Mucosa of rectum (tissue), 2 donors: ENCODE results near the gene MAPKAPK2.

ENCODE experiments used
- H3K27ac ChIP-seq, 2 donors: one replicate each; pipeline ENCODE4 v1.7.0; 2013; ENCODE audit warnings: inconsistent platforms in 2 of 2, low read depth in 2 of 2, low read length in 2 of 2
- H3K27me3 ChIP-seq, 2 donors: one replicate each; pipeline ENCODE4 v1.7.0; 2013; ENCODE audit warnings: low read length in 2 of 2; ENCODE audit not compliant: control insufficient read depth in 2 of 2, insufficient read depth in 2 of 2
- H3K36me3 ChIP-seq, 2 donors: one replicate each; pipeline ENCODE4 v1.7.0; 2013; ENCODE audit warnings: low read length in 2 of 2; ENCODE audit not compliant: control insufficient read depth in 2 of 2, insufficient read depth in 2 of 2
- H3K4me1 ChIP-seq, 2 donors: one replicate each; pipeline ENCODE4 v1.7.0; 2013; ENCODE audit warnings: low read length in 2 of 2, mild to moderate bottlenecking in 1 of 2; ENCODE audit not compliant: control insufficient read depth in 2 of 2, insufficient read depth in 2 of 2
- H3K4me3 ChIP-seq, 2 donors: one replicate each; pipeline ENCODE4 v1.7.0; 2013; ENCODE audit warnings: low read length in 2 of 2
- H3K9ac ChIP-seq, 2 donors: one replicate each; pipeline ENCODE4 v1.7.0; 2013; ENCODE audit warnings: low read length in 2 of 2, low read depth in 1 of 2, mild to moderate bottlenecking in 1 of 2
- H3K9me3 ChIP-seq, 2 donors: one replicate each; pipeline ENCODE4 v1.7.0; 2013; ENCODE audit warnings: low read length in 2 of 2; ENCODE audit not compliant: control insufficient read depth in 2 of 2
- donor health status: healthy.
- donor health status: Normal muscosa, but diverticular disease.

The MAPKAPK2 gene

DNA sequence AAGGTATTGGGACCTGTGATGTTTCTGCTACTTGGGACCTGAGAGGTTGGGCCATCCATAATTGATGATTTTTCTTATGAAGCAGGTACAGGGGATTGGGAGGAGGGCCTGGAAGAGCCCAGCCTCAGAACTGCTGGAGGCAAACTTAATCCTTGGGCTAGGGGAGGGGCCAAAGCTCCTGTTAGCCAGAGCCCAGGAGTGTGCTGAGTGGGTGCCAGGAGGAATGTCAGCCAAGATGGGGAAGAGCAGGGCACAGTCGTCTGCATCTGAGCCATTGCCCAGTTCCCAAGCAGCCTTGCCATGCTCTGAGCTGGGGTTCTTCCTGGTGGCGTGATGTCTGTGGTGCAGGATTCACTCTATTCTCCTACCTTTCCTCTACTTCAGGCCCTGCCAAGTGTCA lies 5.8 kb downstream of the MAPKAPK2 start:
- Histone ChIP-seq H3K27me3 (no peaks in the 10 kb centered on the region), H3K9ac (no peak overlapping the region), H3K4me1 (peaks cover 38 to 43% of the 10 kb centered on the region in 2 donors), H3K36me3 (peaks cover 0 to 7% of the 10 kb centered on the region in 2 donors), H3K4me3 (no peak overlapping the region), H3K27ac (no peak overlapping the region), H3K9me3 (no peaks in the 10 kb centered on the region)

DNA sequence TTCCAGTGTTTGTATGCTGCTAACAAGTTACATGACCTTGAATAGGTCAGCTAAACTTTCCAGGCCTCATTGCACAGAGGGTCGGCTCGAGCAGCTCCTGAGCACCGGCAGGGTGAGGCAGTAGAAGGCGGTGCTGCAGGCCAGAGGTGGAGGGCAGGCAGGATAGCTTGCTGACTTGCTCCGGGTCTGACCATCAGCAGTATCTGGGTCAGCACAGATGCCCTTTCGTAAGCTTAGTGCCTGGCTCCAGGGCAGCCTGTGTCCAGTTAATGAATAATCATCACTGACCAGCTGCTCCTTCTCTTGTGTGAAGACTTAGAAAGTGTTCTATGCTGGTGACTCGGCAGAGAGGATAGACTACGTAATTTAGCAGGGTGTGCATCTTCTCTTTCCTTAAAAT lies 6.9 kb downstream of the MAPKAPK2 start:
- Histone ChIP-seq H3K9ac (no peak overlapping the region), H3K27me3 (no peaks in the 10 kb centered on the region), H3K9me3 (no peaks in the 10 kb centered on the region), H3K36me3 (peaks cover 0 to 7% of the 10 kb centered on the region in 2 donors), H3K4me1 (peaks cover 36 to 39% of the 10 kb centered on the region in 2 donors), H3K27ac (no peak overlapping the region), H3K4me3 (no peak overlapping the region)

DNA sequence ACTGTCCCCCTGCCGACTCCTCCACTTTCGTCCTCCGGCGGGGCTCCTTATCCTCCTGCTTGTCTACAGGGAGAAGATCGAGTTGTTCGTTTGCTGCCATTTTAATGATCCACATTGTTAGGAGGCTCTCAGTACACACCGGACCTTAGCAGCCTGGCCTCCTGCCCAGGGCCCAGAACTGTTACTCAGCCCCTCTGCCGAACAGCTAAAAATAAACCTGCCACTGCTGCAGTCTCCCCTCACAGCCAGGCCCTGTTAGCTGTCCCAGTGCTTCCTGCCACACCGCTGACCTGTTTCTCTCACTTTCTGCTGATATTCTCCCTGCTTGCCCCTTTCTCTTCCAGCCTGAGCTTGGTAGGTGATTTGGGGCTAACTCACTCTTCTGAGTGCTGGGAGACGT lies 8.3 kb downstream of the MAPKAPK2 start:
- Histone ChIP-seq H3K9me3 (no peaks in the 10 kb centered on the region), H3K4me1 (peaks cover 26 to 30% of the 10 kb centered on the region in 2 donors), H3K27me3 (no peaks in the 10 kb centered on the region), H3K4me3 (no peak overlapping the region), H3K9ac (no peak overlapping the region), H3K36me3 (peaks cover 0 to 7% of the 10 kb centered on the region in 2 donors), H3K27ac (no peak overlapping the region)

DNA sequence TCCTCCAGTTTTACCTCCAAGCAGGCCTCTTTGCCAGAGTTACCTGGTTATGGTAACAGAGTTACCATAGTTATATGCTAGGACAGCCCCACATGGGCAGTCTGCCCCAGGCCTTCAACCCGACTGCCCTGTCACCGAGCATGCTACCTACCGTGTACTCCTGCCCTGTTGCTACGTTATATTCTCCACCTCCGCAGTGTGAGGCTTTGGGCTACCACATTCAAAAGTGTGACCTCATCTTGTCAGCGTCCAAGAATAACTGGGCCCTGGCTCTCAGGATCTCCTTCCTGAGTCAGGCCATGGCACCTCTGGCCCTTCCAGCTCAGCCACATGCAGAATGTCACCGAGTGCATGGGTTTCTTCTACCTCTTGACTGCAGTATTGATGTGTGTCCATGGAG lies 8.9 kb downstream of the MAPKAPK2 start:
- no peaks in the 10 kb centered on the region for H3K9me3 ChIP-seq
- no peak overlapping the region for H3K4me3 ChIP-seq
- H3K9ac ChIP-seq = no peak overlapping the region
- peaks cover 23 to 30% of the 10 kb centered on the region in 2 donors for H3K4me1 ChIP-seq
- H3K27me3 ChIP-seq = no peaks in the 10 kb centered on the region
- no peak overlapping the region for H3K27ac ChIP-seq
- peaks cover 0 to 7% of the 10 kb centered on the region in 2 donors for H3K36me3 ChIP-seq

DNA sequence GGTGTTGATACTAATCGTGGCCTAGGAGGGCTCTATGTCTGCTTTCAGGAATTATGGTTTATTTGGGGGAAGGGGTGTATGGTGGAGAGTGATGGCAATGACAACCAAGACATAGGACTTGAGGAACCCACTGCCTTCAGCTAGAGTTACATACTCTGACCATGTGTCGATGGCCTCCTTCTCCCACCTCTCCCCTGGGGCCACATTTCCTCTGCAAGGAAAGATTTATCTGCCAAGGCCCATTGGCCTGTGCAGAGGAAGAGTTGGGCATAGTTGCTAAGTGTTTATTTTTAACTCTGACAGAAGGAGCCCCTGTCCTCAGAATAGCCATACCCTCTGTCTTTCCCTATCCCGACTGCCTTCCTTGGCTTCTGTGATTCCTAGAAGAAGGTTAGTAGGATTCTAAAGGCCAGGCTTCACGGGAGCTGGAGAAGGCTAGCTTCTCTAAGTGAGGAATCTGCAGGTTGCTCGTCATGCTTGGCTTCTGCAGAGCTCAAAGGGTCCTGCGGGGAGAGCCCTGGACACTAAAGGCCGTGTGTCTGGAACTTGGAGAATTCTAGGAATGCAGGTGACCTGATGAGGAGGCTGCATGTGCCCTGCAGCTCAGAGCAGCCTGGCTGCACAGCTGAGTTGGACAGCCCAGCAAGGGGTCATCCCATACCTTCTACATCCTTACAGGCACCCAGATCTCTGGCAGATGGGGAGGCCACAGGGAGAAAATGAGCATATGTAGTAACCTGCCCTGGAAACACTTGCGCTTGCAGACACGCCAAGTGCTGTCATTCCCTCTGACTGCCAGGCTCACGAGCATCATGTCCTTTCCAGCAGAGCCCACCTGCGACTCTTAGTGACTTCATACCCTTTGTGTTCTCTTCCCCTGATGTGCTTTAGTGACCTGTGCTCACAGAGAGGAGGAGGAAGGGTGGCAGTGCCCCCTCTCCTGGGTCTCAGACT lies 9.7 kb downstream of the MAPKAPK2 start:
- H3K27me3 ChIP-seq = no peaks in the 10 kb centered on the region
- no peak overlapping the region for H3K4me3 ChIP-seq
- no peak overlapping the region for H3K9ac ChIP-seq
- H3K4me1 ChIP-seq = peaks cover 23 to 33% of the 10 kb centered on the region in 2 donors
- peaks cover 0 to 7% of the 10 kb centered on the region in 2 donors for H3K36me3 ChIP-seq
- no peaks in the 10 kb centered on the region for H3K9me3 ChIP-seq
- H3K27ac ChIP-seq = no peak overlapping the region

DNA sequence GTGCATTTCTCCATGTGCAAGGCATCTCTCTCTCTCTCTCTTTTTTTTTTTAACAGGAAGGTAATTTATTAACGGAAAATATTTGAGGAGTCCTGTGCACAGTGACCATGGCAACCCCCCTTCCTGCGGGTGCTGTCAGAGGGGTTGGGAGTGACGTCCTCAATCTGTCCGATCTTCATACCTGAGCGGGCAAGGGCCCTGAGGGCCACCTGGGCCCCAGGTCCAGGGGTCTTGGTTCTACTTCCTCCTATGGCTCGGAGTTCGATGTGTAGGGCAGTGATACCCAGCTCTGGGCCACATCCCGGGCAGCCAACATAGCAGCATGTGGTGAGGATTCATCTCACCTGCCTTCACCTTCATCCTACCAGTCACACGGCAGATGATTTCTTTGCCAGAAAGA lies 11.0 kb downstream of the MAPKAPK2 start:
- H3K27ac ChIP-seq = no peak overlapping the region
- no peaks in the 10 kb centered on the region for H3K27me3 ChIP-seq
- H3K36me3 ChIP-seq = peaks cover 0 to 7% of the 10 kb centered on the region in 2 donors
- H3K9me3 ChIP-seq = no peaks in the 10 kb centered on the region
- no peak overlapping the region for H3K9ac ChIP-seq
- H3K4me3 ChIP-seq = no peak overlapping the region
- H3K4me1 ChIP-seq = peaks cover 27 to 35% of the 10 kb centered on the region in 2 donors

DNA sequence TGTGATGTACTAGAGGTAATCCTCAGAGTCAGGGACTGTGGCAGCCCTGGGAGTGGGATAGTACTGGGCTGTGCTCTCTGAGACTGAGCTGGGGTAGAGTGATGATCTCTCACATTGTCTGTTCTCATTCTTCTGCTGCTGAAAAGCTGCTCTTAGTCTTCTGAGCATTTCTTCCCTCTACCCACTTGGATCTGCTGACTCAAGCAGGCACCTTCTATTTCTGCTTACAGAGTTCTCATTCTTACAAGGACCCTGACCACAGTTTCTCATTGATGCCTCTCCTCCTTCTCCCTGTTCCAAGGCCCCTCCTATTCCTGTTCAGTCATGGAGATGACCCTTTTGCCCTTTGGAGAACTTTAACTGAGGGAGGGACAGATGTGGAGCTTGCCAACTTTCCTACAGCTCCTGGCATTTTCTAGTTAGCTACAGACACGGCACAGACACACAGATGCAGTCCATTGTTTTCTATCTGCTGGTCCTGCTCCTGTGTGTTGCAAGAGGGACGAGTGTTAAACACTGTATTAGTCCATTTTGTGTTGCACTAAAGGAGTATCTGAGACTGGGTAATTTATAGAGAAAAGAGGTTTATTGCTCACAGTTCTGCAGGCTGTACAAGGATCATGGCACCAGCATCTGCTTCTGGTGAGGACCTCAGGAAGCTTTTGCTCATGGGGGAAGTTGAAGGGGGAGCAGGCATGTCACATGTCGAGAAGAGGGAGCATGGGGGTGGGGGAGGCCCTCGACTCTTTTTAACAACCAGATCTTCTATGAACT lies 12.3 kb downstream of the MAPKAPK2 start:
- H3K27ac ChIP-seq = no peak overlapping the region

DNA sequence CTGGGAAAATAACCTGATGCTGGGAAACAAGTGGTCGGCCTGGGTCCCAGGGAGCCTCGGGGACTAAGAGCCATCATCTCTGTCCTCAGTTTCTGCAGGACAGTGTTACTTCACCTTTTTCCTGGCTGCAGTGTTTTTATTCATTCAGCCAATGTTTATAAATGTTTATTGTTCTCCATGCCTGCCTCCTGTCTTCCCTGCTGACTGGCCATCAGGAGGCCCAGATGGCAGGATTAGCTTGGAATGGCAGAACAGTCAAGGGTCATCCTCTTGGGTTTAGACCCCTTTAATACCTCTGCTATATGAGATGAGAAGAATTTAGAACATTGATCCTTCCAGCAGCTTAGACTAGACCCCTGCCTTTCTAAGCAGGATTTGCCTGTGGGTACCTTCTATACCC lies 13.3 kb downstream of the MAPKAPK2 start:
- Histone ChIP-seq H3K4me3 (no peak overlapping the region), H3K4me1 (peaks cover 17 to 21% of the 10 kb centered on the region in 2 donors), H3K27me3 (no peaks in the 10 kb centered on the region), H3K9me3 (no peaks in the 10 kb centered on the region), H3K27ac (no peak overlapping the region), H3K36me3 (peaks cover 0 to 10% of the 10 kb centered on the region in 2 donors), H3K9ac (no peak overlapping the region)

More for the DNA sequence above, 12.3 kb downstream of the MAPKAPK2 start:
- Histone ChIP-seq H3K36me3 (peaks cover 0 to 7% of the 10 kb centered on the region in 2 donors), H3K4me1 (peaks cover 24 to 29% of the 10 kb centered on the region in 2 donors), H3K4me3 (no peak overlapping the region), H3K9ac (no peak overlapping the region), H3K9me3 (no peaks in the 10 kb centered on the region), H3K27me3 (no peaks in the 10 kb centered on the region)

DNA sequence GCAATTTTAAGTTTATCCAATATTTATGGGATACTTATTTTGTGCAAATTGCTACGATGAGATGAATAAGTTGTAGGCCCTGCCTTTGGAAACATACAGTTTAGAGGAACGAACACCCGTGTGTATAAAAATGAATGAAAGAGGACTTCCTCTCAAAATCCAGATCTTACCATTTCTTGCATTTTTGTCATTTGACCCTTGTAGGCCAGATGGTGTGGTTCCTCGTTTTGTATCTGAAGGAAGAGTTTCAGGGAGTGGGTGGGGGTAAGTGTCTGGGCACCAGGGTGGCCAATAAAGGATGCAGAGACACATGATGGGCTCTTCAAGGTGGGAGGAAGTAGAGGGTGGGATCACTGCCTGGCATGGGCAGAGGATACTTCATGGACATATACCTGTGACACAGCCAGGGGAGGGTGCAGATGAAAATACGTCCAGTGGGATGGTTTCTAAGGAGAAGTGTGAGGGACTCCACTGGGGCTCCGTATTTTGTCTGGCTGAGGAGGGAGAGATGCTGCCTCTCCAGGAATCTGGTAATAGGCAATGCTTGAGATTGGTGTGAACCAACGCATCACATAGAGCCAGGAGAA lies 14.4 kb downstream of the MAPKAPK2 start:
- Histone ChIP-seq H3K36me3 (peaks cover 0 to 3% of the 10 kb centered on the region in 2 donors), H3K4me1 (peaks cover 12 to 13% of the 10 kb centered on the region in 2 donors), H3K27me3 (no peaks in the 10 kb centered on the region), H3K27ac (no peak overlapping the region), H3K4me3 (no peak overlapping the region), H3K9ac (peak overlapping the region in 1 of 2 donors; percentile 28), H3K9me3 (no peaks in the 10 kb centered on the region)
